ENCODE data around the gene MORN5.
"Not testable (repeated sequence)": the region's sequence is repeated elsewhere in the genome, so short reads cannot be mapped to it uniquely, and the experiment has no call there.

MORN5 gene

DNA sequence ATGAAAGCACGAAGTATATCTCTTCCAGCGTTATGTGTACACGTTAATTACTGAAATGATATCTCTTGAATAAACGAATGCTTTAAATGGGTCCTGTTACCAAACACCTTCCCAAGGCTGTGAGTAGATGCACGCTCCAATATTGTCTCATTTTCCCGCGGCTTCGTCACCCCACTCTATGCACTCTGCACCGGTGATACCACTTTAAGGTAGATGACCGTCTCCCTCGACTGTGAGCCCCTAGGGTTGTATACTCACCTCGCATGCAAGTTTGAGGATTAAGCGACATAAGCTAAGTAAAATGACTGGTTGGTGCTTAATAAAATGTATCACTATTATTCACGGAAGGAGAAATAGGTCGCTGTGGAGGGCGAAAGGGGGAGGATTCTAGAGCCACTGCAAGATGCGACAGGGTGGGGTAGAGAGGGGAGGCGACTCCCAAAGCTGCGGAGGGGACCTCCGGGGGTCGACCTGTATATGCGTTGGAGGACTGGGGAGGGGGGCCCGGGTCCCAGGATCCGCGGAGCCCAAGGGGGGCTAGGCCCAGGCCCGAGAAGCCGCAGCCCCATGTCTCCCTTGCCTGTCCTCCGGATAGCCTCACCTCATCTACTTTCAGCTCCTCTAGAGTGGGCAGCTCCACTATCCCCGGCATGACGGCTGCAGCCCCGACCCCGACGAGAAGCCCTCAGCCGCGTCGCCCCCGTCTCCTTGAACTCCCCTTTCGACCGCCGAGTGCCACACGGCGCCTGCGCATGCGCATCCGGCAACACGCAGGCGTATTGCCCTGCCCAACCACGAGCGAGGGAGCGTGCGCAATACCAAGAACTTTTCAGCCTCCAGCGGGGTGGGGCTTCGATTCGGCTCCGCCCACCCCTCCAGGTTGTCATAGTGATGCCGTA, at the start of gene MORN5, which contains the start of gene NDUFA8:
MORN5 (plus strand) TSS at position 883 of the 899 bp plus-strand sequence. CDS start 65 bp downstream, outside the sequence.
NDUFA8 (minus strand) TSS at position 754 of the 899 bp plus-strand sequence; CDS start at position 652, 102 bp downstream.
- peak; percentile 97 for DNase-seq

DNA sequence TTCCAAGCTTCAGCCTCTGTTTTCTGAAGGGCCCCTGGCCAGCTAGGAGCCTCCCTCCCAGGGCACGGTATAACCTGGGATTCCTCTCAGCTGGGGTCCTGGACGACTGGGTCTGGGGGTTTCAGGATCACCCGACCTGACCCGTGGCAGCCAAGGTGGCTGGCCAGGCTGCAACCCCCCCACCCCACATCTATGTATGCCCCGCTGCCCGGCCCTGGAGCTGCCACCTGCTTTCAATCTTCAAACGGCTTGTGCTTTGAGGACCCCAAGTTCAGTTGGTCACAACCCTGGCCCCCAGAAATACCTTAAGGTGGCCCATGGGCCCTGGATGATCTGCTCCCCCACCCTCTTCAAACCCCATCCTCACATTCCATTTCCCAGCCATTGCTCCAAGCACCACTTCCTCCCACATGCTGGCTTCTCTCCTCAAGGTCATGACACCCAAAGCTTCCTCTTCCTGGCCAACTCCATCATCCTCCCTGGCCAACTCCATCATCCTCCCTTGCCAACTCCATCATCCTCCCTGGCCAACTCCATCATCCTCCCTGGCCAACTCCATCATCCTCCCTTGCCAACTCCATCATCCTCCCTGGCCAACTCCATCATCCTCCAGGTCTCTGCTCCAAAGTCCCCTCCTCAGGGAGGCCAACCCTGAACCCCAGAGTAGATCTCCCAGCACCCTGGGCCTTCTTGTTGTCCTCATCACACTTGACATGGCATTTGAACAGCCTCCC, 49.4 kb upstream of the MORN5 start:
- DNase-seq, result no peak

DNA sequence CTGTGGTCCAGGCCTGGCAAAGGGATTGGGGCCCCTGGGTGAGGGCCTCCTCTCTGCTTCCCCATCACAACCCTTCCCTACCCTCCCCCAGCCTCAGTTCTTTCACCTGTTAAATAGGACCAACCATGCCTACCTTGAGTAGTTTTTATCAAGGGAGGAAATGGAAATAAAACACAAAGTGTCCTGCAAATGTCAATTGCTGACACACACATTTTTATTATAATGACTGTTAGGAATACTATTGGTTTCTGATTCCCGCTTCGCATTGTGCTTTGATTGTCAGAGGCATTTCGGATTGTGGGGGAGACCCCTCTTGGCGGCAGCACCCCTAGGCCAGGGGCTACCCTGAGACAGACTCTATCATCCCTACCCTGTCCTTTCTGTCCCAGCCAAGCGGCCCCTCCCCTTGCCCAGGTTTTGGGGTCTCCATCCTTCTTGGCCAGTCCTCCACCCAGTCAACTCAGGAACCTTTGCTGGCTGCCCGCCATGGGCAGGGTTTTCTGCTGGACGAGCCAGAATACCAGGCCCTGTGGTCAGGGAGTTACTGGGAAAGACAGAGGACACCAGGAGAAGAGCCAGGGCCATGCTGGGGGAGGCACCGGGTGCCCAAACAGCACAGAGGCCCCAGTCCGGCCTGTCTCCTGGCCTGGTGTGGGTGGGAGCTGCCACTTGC, 48.2 kb upstream of the MORN5 start:
- no peak for DNase-seq

DNA sequence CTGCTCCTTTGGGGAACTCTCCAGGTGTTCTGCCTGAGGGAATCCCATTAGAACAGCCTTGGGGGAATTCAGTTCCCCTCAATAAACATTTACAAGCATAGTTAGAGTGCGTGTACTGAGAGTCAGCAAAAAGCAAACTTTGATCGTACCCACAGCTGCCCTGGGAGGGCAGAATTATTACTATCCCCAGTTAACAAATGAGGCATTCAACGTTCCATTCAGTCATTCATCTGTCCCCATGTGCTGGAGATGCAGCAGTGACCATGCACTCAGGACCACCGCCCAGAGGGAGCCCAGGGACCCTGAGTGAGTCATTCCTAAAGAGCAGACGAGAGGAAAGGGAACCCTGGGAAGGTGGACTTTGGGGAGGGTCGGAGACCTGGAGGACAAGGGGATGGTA, 47.5 kb upstream of the MORN5 start:
- DNase-seq, result peak; percentile 15

DNA sequence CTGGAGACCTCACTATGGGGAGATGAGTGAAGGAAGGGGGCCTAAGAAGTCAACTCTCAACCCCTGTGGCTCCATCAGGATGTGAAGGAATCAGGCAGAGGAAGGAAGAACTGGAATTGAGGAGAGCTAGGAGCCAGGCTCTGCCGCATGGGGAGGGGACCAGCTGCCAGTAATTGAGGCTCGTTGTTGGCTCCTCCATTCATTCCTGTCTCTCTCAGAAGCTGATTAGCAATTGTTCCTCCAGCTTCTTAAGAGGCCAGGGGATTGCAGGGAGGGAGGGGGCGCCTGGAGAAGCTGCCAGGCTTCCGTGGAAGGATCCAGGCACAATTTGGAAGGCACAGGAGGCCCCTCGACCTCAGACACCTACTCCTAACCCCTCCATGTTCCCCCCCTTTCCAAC, 46.1 kb upstream of the MORN5 start:
- no peak for DNase-seq

DNA sequence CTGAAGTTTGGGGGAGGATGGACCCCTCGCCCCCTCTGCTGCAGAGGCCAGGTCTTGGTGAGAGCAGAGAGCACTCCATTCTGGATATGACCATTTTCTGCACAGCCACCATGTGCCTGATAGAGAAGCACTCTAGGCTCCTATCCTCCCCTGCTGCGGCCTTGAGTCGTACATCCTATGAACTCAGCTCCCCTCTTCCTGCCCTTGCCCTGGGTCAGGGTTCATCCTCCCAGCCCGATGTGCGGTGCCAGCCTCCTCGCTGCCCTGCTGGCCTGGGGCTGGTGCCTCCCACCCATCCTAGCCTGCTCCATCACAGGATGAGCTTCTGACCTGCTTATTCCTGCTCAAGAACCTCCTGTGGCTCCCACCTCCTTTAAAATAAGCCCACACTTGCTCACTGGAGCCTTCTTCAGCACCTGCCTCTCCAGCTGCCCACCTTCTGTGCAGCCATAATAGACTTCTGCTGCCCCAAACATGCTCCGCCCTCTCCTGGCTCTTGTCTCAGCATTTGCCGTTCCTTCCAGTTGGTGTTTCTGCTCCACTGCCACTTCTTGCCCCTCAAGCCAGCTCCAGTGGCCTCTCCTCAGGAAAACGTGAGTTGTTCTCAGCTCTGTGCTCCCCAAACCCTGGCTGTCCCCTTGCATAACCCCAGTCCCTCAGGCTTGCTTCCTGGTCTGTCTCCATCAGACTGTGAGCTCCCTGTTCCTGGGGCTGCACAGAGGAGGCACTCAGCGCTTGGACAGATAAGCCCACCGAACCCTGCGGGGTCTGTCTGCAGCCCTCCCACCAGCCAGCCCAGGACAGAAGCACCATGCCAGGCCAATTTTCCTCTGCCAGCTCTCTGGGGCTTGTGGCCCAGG, 44.3 kb upstream of the MORN5 start:
- DNase-seq, result peak; percentile 87

DNA sequence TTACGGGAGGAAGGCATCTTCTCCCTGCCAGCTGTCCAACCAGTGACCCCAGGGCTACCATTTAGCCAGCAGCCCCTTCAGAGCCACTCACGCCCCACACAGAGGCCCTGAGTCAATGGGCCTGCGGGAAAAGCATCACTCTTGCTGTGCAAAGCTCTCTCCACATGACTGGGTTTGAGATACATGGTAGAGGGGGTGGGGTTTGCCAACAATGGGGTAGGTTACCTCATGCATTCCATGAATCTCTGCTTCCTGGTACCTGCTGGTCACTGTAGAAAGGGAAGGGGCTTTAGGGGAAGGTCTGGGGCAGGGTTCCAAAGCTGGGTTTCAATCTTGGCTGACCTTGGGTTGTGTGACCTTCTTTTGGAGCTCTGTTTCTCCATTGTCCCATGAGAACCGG, 43.7 kb upstream of the MORN5 start:
- peak; percentile 9 for DNase-seq

DNA sequence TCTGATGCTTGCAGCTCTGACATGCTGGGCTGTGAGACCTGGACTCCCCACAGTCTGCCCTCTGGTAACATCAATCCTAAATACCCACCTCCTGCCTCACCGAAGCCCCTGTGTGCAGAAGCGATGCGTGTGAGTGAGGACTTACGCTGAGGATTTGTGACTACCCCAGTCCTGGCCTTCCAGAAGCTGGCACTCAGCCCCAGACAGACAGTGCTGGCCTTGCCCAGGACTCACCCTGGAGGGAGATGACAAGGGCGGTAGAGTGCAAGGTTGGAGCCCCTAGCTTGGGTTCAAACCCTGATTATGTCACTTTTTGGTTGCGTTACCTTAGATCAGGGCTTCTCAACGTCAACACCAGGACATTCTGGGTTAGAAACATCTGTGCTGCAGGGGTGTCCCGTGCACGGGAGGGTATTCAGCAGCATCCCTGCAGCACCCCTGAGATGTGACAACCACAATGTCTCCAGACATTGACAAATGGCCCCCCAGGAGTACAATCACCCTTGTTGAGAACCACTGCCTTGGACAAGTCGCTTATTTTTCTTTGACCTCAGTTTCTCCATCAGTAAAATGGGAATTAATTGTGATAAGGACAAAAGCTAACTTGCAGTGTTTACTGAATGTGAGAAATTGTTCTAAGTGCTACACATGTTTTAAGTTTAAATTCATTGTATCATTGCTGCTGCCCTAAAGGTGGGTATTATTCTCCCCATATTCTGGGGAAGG, 43.1 kb upstream of the MORN5 start:
- no peak for DNase-seq

DNA sequence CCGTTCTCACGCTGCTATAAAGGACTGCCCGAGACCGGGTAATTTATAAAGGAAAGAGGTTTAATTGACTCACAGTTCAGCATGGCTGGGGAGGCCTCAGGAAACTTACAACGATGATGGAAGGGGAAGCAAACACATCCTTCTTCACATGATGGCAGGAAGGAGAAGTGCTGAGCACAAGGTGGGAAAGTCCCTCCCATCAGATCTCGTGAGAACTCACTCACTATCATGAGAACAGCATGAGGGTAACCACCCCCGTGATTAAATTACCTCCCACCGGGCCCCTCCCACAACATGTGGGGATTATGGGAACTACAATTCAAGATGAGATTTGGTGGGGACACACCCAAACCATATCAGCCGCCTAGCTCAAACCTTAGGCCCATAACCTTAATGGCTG, 42.5 kb upstream of the MORN5 start:
- not testable (repeated sequence) for DNase-seq

DNA sequence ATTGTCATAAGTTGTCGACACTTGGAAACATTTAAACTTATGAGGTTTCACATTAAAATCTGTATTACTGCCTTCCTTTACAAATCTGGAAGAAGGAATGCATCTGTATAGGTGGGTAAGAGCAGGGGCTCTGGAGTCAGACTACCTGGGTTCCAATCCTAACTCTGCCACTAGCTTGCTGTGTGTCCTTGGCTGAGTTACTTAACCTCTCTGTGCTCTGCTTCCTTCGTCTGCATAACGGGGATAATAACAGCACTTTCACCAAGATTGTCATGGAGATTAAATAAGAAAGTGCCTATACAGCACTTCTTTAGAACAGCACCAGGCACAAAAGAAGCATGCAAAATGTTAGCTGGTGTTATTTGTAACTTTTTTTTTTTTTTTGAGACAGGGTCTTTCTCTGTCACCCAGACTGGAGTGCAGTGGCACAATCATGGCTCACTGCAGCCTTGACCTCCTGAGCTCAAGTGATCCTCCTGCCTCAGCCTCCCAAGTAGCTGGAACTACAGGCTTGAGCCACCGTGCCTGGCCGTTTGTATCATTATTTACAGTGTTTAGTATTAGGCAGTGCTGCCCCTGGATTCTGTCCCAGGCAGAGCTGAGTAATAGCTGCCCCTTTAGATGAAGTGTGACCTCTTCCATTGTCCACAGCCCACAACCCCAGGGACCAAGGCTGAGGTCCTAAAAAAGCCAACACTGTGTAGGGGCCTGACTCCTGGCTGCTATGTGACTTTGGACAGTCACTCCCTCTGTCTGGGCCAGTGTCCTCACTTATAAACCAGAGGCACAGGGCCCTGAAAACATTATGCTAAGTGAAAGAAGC, 41.2 kb upstream of the MORN5 start:
- no peak for DNase-seq

DNA sequence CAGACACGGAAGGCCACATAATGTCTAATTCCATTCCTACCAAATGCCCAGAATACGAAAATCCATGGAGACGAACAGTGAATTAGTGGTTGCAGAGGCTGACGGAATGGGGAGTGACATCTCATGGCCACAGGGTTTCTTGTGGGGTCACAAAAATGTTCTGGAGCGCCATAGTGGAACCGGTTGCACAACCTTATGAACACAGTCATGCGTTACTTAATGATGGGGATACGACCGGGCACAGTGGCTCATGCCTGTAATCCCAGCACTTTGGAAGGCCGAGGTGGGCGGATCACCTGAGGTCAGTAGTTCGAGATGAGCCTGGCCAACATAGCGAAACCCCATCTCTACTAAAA, 40.6 kb upstream of the MORN5 start:
- no peak for DNase-seq

DNA sequence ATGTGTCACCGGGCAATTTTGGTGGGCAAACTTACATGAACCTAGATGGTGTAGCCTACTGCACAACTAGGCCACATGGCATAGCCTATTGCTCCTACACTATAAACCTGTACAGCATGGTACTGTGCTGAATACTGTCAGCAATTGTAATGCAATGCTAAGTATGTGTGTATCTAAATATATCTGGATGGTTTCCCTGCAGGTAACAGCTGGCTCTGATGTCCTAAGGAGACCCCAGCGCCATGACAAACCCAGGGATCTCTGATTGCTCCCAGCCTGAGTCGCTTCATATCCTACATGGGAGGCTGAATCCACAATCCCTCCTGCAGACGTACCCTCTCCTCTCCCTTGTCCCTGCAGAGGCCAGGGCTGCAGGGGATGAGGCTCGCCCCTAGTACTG, 40.0 kb upstream of the MORN5 start:
- no peak for DNase-seq

DNA sequence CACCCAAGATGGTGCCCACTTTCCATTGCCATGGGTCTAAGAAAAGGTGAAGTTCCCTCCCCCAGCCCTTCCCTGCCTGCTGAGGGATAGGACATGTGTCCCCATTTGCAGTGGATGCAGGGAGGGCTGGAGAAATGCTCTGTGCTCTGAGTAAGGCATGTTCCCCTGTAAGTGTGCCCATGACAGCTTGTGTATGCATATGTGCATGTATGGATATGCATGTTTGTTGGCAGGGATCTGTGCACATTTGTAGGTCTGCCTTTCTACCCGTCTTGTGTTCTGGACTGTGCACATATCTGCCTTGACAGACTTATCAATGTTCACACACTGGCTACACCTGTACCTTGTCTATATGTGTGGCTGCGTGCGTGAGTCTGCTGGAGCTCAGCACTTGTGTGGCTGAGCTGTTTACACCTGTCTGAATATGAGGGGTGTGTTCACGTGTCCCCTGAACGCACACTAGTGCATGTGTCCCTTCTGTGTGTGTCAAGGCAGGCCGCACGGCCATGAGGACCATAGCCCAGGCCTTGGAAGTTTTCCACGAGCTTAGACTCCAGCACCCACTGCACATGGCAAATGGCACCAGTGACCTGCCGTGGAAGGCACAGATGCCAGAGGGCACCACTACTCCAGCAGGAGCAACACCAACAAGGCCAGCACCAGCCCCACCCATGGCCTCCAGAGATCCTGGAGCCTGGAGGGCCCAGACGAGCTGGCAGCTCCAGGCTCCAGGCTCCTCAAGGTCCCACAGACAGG, 39.2 kb upstream of the MORN5 start:
- no peak for DNase-seq

DNA sequence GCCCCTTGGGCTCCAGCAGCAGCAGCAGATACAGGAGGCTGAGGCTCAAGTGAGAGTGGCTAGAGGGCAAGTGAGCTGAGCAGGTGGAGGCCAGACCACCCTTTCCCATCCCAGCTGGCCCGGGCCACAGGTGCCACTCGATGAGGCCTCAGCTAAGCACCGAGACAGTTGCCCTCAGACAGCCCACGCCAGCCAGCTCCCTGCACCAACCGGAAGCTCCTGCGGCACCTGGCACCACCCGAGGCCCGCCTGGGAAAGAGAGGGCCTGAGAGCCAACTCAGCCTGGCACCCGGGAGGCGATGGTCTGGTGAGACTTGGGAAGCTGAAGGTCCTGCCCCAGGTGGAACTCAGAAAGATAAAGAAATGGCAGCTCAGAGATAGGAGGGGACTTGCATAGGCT, 38.3 kb upstream of the MORN5 start:
- DNase-seq, result no peak

DNA sequence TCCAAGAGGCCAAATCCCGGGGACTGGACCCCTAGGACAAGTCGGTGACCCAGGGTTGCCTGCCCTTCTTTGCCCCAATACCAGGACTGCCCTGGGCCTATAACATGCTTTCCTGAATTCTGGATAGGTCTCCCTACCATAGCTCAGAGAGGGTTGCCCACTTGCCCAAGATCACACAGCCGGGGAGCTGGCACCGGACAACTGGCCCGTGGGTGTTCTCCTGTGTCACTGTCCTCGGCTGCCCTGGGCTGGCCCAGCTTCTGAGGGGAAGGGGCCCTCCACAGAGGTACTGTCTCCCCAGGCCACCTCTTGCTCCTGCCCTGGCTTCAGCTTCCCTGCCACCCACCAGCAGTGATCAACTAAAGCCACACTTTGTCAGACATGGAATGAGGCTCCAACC, 37.8 kb upstream of the MORN5 start:
- DNase-seq, result no peak

DNA sequence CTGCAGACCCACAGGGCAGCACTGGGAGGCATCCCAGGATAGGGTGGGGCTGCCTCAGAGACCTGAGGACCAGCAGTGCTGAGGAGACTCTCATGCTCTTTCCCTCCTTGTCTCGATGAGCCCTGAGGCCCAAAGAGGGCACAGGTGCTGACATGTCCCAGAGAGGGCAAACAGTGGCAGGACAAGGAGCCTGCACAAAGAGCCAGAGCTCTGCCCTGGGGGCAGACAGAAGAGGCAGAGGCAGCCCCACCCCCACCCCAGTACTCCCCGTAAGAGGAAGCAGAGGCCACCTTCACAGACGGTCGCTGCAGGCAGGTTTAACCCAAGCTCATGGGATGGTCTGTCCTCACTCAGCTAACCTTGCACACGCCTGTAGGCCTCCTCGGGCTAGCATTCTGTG, 37.2 kb upstream of the MORN5 start:
- DNase-seq, result peak; percentile 21

DNA sequence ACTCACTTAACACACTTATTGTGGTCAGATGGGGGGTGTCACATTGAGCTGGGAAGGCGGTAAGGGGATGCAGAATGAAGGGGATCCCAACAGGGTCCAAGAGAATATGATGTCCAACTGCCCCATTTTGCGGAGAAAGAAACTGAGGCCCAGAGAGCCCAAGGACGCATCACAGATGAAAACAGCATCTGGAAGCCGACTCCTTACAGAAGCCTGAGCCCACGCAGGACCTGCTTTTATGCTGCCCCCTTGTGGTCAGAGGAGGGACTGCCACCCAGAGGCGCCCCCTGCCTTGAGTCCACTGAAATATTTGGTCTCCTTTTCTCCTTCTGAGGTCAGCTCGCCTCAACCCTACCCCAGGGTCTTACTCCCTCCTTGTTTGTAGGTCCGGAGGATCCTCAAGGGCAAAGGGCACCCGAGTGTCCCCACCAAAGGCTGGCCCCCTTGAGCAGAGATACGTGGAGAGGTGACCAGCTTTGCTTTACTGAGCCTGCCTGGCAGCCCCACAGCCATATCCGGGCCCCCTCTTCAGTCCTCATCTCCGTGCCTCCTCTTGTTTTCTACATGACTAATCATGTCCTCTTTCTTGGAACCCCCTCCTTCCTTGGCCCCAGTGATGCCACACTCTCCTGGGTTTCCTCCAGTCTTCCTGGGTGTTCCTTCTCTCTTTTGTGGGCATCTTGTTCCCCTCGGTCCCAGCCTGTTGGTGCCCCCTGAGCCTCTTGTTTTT, 36.6 kb upstream of the MORN5 start:
- DNase-seq, result peak; percentile 54

DNA sequence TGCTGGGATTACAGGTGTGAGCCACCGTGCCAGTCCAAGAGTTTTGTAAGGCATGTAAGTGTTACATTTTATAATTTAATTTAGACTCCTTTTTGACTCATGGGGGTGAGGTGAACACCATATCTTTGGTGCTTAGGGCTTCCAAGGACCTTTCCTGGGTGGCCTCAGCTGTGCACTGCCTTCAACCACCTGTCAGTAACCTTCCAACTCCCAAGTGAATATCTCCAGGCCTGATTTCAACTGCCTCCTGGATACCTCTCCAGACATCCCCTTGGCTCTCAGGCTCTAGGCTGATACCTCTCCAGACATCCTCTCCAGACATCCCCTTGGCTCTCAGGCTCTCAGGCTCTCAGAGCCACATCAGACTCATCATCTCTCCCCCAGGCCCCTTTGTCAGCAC, 35.7 kb upstream of the MORN5 start:
- no peak for DNase-seq

DNA sequence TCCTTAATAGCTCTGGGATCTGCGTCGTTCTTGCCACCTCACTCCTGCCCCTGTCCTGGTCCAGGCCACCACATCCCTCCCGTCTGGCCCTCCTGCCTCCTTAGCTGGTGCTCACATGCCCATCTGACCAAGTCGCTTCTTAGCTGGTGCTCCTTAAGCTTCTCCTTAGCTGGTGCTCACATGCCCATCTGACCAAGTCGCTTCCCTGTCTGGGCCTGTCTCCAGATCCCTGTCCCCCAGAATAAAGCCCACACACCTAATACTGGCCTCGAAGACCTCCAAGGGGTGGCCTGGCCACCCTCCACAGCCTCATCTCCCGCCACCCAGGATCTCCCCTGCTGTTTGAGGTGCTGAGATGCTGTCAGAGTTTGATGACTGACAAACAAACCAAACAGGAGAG, 35.2 kb upstream of the MORN5 start:
- DNase-seq, result no peak

DNA sequence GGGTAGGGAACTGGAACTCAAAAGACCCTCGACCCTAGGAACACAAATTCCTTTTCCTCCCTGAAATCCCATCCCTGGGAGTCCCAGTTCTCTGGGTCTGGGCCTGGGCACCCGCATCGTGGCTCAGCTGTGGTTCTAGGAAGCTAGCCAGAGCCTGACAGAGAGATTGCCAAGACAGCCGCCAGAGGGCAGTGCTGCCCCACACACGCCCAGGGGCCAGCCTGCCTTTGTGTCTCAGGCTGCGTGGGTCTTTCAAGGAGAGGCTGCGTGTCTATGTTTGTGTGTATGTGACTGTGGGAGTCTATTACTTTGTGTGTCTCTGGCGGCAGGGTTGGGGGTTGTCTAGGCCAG, 34.6 kb upstream of the MORN5 start:
- DNase-seq, result peak; percentile 66
